ENCODE data around the gene SERPINB7. TPM values are rescaled to one million over a fixed set of nuclear protein-coding genes. Genes with fewer than 3 reads are reported as not detected.
"Not testable (repeated sequence)": the region's sequence is repeated elsewhere in the genome, so short reads cannot be mapped to it uniquely, and the experiment has no call there.

SERPINB7 gene
- total and polyA plus RNA-seq, 4 donors: 0.12 to 1.6 (median 0.19) TPM

DNA sequence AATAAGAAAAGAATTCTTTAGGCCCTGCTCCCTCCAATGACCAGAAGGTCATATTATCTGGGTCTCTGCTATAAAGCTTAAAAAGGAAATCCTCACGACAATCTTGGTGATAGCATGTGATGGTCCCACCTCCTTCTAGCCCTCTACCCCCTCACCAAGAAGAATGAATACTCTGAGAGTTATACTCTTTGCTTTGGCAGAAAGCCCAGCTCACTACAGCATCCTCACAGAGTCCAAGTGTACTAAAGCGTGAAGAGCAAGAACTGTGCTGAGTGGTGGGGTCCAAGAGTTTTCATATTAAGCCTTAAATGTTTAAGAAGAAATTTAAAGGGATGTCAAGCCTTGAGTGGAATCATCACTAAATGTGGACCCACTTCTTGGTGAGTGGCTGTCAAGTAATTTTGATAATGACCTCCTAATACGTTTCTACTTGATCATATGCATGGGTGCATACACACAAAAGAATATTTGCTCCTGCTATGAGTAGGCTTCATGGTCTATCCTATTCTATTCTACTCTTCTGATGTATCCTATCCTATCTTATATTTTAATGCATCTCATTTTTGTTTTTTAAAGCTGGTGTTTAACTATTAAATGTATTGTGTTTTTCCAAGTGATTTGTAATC is 16.5 kb upstream of the SERPINB7 start:
- Histone ChIP-seq H3K9me3 (ENCODE audit: control insufficient read depth in 4 of 4, insufficient read depth in 3 of 4, low read length in 3 of 4) (peaks cover 0 to 7% (median 4%) of the 10 kb centered on the region in 4 donors), H3K9ac (ENCODE audit: insufficient read depth in 1 of 2, low read length in 2 of 2) (no peak overlapping the region), H3K4me3 (no peak overlapping the region), H3K27me3 (ENCODE audit: control insufficient read depth in 3 of 3, insufficient read depth in 3 of 3, low read length in 2 of 3) (no peaks in the 10 kb centered on the region), H3K27ac (ENCODE audit: low read depth in 1 of 2, low read length in 1 of 2) (no peak overlapping the region), H3K36me3 (ENCODE audit: control insufficient read depth in 4 of 4, insufficient read depth in 4 of 4, low read length in 4 of 4) (no peaks in the 10 kb centered on the region), H3K4me1 (ENCODE audit: control insufficient read depth in 5 of 5, insufficient read depth in 5 of 5, low read length in 5 of 5) (no peaks in the 10 kb centered on the region)
- TF ChIP-seq, protein P1, sequence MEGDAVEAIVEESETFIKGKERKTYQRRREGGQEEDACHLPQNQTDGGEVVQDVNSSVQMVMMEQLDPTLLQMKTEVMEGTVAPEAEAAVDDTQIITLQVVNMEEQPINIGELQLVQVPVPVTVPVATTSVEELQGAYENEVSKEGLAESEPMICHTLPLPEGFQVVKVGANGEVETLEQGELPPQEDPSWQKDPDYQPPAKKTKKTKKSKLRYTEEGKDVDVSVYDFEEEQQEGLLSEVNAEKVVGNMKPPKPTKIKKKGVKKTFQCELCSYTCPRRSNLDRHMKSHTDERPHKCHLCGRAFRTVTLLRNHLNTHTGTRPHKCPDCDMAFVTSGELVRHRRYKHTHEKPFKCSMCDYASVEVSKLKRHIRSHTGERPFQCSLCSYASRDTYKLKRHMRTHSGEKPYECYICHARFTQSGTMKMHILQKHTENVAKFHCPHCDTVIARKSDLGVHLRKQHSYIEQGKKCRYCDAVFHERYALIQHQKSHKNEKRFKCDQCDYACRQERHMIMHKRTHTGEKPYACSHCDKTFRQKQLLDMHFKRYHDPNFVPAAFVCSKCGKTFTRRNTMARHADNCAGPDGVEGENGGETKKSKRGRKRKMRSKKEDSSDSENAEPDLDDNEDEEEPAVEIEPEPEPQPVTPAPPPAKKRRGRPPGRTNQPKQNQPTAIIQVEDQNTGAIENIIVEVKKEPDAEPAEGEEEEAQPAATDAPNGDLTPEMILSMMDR (IDR thresholded peaks at IDR 0.05; ENCODE audit: control extremely low read depth, extremely low read depth): no peak
- ATAC-seq (ENCODE audit: insufficient read depth, low FRiP score) (no peak), DNase-seq (peak in 1 of 3 donors; percentile 14)
- WGBS, 2 donors: 61 to 76% methylated on average over 3 of the region's 3 CpGs

DNA sequence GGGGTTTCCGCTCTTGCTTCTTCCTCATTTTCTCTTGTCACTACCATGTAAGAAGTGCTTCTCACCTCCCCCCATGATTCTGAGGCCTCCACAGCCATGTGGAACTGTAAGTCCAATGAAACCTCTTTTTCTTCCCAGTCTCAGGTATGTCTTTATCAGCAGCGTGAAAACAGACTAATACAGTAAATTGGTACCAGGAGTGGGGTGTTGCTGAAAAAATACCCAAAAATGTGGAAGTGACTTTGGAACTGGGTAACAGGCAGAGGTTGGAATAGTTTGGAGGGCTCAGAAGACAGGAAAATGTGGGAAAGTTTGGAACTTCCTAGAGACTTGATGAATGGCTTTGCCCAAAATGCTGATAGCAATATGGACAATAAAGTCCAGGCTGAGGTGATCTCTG is 15.4 kb upstream of the SERPINB7 start:
- not testable (repeated sequence) for H3K9me3 ChIP-seq (ENCODE audit: control insufficient read depth in 4 of 4, insufficient read depth in 3 of 4, low read length in 3 of 4); DNase-seq; H3K36me3 ChIP-seq (ENCODE audit: control insufficient read depth in 4 of 4, insufficient read depth in 4 of 4, low read length in 4 of 4); H3K4me1 ChIP-seq (ENCODE audit: control insufficient read depth in 5 of 5, insufficient read depth in 5 of 5, low read length in 5 of 5); H3K9ac ChIP-seq (ENCODE audit: insufficient read depth in 1 of 2, low read length in 2 of 2); H3K27me3 ChIP-seq (ENCODE audit: control insufficient read depth in 3 of 3, insufficient read depth in 3 of 3, low read length in 2 of 3); H3K4me3 ChIP-seq; H3K27ac ChIP-seq (ENCODE audit: low read depth in 1 of 2, low read length in 1 of 2); ATAC-seq (ENCODE audit: insufficient read depth, low FRiP score)
- WGBS, 2 donors: 96 to 98% methylated on average over 2 of the region's 2 CpGs

DNA sequence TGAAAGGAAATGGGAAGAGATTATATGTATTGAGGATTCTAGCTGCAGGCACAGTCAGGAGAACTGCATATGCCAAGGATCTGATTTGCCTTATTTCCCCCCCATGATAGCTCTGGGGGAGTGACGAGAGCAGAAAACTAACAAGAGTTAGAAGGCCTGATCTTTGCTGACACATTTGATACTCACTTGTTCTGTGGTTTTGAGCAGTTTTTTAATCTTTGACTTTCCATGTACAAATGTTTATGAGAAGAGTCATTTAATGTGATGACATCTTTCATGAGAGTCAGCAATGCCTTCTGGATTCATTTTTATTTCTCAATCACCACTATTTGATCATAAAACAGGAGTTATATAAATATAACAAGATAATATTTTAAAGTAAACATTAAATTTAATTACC is 12.7 kb upstream of the SERPINB7 start:
- Histone ChIP-seq H3K9me3 (ENCODE audit: control insufficient read depth in 4 of 4, insufficient read depth in 3 of 4, low read length in 3 of 4) (peaks cover 0 to 6% (median 4%) of the 10 kb centered on the region in 4 donors), H3K4me1 (ENCODE audit: control insufficient read depth in 5 of 5, insufficient read depth in 5 of 5, low read length in 5 of 5) (no peaks in the 10 kb centered on the region), H3K9ac (ENCODE audit: insufficient read depth in 1 of 2, low read length in 2 of 2) (no peak overlapping the region), H3K36me3 (ENCODE audit: control insufficient read depth in 4 of 4, insufficient read depth in 4 of 4, low read length in 4 of 4) (no peaks in the 10 kb centered on the region), H3K27ac (ENCODE audit: low read depth in 1 of 2, low read length in 1 of 2) (no peak overlapping the region), H3K27me3 (ENCODE audit: control insufficient read depth in 3 of 3, insufficient read depth in 3 of 3, low read length in 2 of 3) (no peaks in the 10 kb centered on the region), H3K4me3 (no peak overlapping the region)
- no peak for ATAC-seq (ENCODE audit: insufficient read depth, low FRiP score)
- 79 to 88% methylated on average over 1 of the region's 1 CpG for WGBS, 2 donors
- no peak for DNase-seq
- TF ChIP-seq, protein P1 (IDR thresholded peaks at IDR 0.05; ENCODE audit: control extremely low read depth, extremely low read depth): no peak

DNA sequence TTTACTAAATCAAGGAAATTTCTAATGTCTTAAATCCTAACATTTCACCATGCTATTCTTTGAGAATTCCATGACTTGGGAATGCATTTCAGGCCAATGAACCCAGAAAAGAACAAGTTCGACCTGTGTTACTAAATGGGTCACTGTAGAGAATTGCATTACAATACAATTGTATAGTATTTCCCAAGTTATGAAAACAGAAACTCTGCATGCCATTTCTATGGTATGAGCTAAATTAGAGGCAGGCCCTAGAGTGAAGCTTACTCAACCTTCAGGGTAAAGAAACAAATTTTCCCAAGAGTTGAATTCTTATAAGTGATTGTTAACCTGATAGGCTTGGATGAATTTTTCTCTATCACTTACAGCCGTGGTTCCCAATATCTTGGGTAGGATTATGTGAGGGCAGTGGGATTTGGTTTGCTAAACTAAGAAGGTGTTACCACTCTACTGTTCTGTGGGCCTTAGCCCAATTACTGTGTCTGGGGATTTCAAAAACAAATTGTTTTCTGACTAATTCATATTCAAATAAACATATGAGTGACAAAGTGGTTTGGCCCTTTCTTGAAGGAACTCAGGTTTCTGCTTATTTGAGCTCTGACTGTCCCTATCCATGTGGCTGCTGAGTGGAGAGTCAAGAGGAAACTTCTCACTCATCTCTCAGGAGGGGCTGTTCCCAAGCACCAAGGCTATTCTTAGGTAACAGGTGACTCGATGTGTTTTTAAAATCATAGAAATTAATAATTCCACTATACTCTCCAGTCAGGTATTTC is 11.2 kb upstream of the SERPINB7 start:
- TF ChIP-seq, protein P1 (IDR thresholded peaks at IDR 0.05; ENCODE audit: control extremely low read depth, extremely low read depth): no peak
- 66 to 96% methylated on average over 3 of the region's 3 CpGs for WGBS, 2 donors

More for the DNA sequence above, 11.2 kb upstream of the SERPINB7 start:
- Histone ChIP-seq H3K4me3 (no peak overlapping the region), H3K9me3 (ENCODE audit: control insufficient read depth in 4 of 4, insufficient read depth in 3 of 4, low read length in 3 of 4) (peaks cover 0 to 6% (median 2%) of the 10 kb centered on the region in 4 donors), H3K27me3 (ENCODE audit: control insufficient read depth in 3 of 3, insufficient read depth in 3 of 3, low read length in 2 of 3) (no peaks in the 10 kb centered on the region), H3K9ac (ENCODE audit: insufficient read depth in 1 of 2, low read length in 2 of 2) (no peak overlapping the region), H3K36me3 (ENCODE audit: control insufficient read depth in 4 of 4, insufficient read depth in 4 of 4, low read length in 4 of 4) (no peaks in the 10 kb centered on the region), H3K27ac (ENCODE audit: low read depth in 1 of 2, low read length in 1 of 2) (no peak overlapping the region), H3K4me1 (ENCODE audit: control insufficient read depth in 5 of 5, insufficient read depth in 5 of 5, low read length in 5 of 5) (no peaks in the 10 kb centered on the region)
- no peak for DNase-seq
- no peak for ATAC-seq (ENCODE audit: insufficient read depth, low FRiP score)

Data from lung (tissue), 12 donors.